ENCODE data around the gene LGR4. TPM values are rescaled to one million over a fixed set of nuclear protein-coding genes. Genes with fewer than 3 reads are reported as not detected.

LGR4 gene
- polyA plus RNA-seq, 1 experiment, result 5.8 TPM

GRCh38 chr11:27396259-27396839, 76.2 kb downstream of the LGR4 start:
- no peak for TF ChIP-seq CTCF (IDR thresholded peaks at IDR 0.05; ENCODE audit: low read depth, low read length)

GRCh38 chr11:27395556-27396258, 76.9 kb downstream of the LGR4 start:
- no peak overlapping the region for H3K27ac ChIP-seq (ENCODE audit: low read depth, low read length)
- DNase-seq (ENCODE audit: low read depth, low spot score), result peak; percentile 41
- peaks cover 3% of the 10 kb centered on the region for H3K27me3 ChIP-seq (ENCODE audit: control insufficient read depth, insufficient read depth, low read length)
- H3K9me3 ChIP-seq (ENCODE audit: control insufficient read depth, insufficient read depth, low read length), result no peaks in the 10 kb centered on the region
- POLR2A ChIA-PET, result interaction anchor here (0.6 to 1.1 kb wide), 2 partner anchors 27 to 98 kb away, joined by 3 to 5 read pairs; no protein-coding TSS in a partner anchor
- H3K4me3 ChIP-seq (ENCODE audit: low read depth, low read length), result no peak overlapping the region
- CTCF ChIA-PET, result interaction anchor here (0.5 to 1.3 kb wide), 2 partner anchors 90 to 1556 kb away, joined by 3 to 4 read pairs; no protein-coding TSS in a partner anchor
- no peak for TF ChIP-seq CTCF (IDR thresholded peaks at IDR 0.05; ENCODE audit: low read depth, low read length)

More at GRCh38 chr11:27396259-27396839, 76.2 kb downstream of the LGR4 start:
- H3K9me3 ChIP-seq (ENCODE audit: control insufficient read depth, insufficient read depth, low read length), result no peaks in the 10 kb centered on the region
- no peak for DNase-seq (ENCODE audit: low read depth, low spot score)
- POLR2A ChIA-PET, result interaction anchor here (0.6 to 1.1 kb wide), 2 partner anchors 27 to 99 kb away, joined by 3 to 5 read pairs; no protein-coding TSS in a partner anchor
- no peak overlapping the region for H3K4me3 ChIP-seq (ENCODE audit: low read depth, low read length)
- CTCF ChIA-PET, result no interaction called here
- no peak overlapping the region for H3K27ac ChIP-seq (ENCODE audit: low read depth, low read length)
- peaks cover 3% of the 10 kb centered on the region for H3K27me3 ChIP-seq (ENCODE audit: control insufficient read depth, insufficient read depth, low read length)

GRCh38 chr11:27394781-27395228, 77.8 kb downstream of the LGR4 start:
- H3K27ac ChIP-seq (ENCODE audit: low read depth, low read length), result no peak overlapping the region
- TF ChIP-seq CTCF (IDR thresholded peaks at IDR 0.05; ENCODE audit: low read depth, low read length), result no peak
- ChIA-PET POLR2A (interaction anchor here (1.0 to 1.1 kb wide), 2 partner anchors 10 to 28 kb away, joined by 3 to 5 read pairs; no protein-coding TSS in a partner anchor), CTCF (interaction anchor here (0.5 to 1.3 kb wide), 2 partner anchors 91 to 1555 kb away, joined by 3 to 4 read pairs; no protein-coding TSS in a partner anchor)
- no peak for DNase-seq (ENCODE audit: low read depth, low spot score)
- H3K27me3 ChIP-seq (ENCODE audit: control insufficient read depth, insufficient read depth, low read length), result peaks cover 3% of the 10 kb centered on the region
- H3K9me3 ChIP-seq (ENCODE audit: control insufficient read depth, insufficient read depth, low read length), result no peaks in the 10 kb centered on the region
- H3K4me3 ChIP-seq (ENCODE audit: low read depth, low read length), result no peak overlapping the region

- POLR2A ChIA-PET, result no interaction called here
- Histone ChIP-seq H3K27ac (ENCODE audit: low read depth, low read length) (no peak overlapping the region), H3K4me3 (ENCODE audit: low read depth, low read length) (no peak overlapping the region), H3K27me3 (ENCODE audit: control insufficient read depth, insufficient read depth, low read length) (peaks cover 3% of the 10 kb centered on the region), H3K9me3 (ENCODE audit: control insufficient read depth, insufficient read depth, low read length) (no peaks in the 10 kb centered on the region)
- CTCF ChIA-PET, result no interaction called here
- no peak for TF ChIP-seq CTCF (IDR thresholded peaks at IDR 0.05; ENCODE audit: low read depth, low read length)
- peak; percentile 60 for DNase-seq (ENCODE audit: low read depth, low spot score)
Measured at GRCh38 chr11:27392278-27393114, 80.1 kb downstream of the LGR4 start.

Data from AG04450 (cell line).